Stimulated activated CD8-positive, alpha-beta memory T cell treated with anti-CD3 and anti-CD28 coated beads, Interleukin-4, amount 100 ng/mL, for 1 hour (primary cell): Measurements from ENCODE around the gene MINDY1.

Experiments
- DNase-seq, 2 donors: peaks; one replicate each; pipeline ENCODE4 v3.0.0-alpha.2; 2020; ENCODE audit warnings: low read depth in 2 of 2, low spot score in 1 of 2

Gene MINDY1

GRCh38 chr1:151011154-151011850 is 4.6 kb upstream of the MINDY1 start:
- DNase-seq, result no peak

- DNase-seq, result no peak
Measured at GRCh38 chr1:151010346-151010726, 3.6 kb upstream of the MINDY1 start.

GRCh38 chr1:151009674-151010345 is 3.1 kb upstream of the MINDY1 start:
- DNase-seq, result no peak

GRCh38 chr1:151009206-151009587 is 2.5 kb upstream of the MINDY1 start:
- DNase-seq, result no peak

GRCh38 chr1:151008244-151009205 is 1.8 kb upstream of the MINDY1 start, which contains the start of gene PRUNE1:
Gene PRUNE1 (plus strand): TSS chr1:151008449. CDS start chr1:151008633, 184 bp downstream.
- DNase-seq, result peak; percentile 92 to 95

GRCh38 chr1:151007853-151008243 is 1.1 kb upstream of the MINDY1 start:
- DNase-seq, result no peak

- no peak for DNase-seq
Measured at GRCh38 chr1:151005729-151006319, 878 bp downstream of the MINDY1 start.

- DNase-seq, result no peak
Measured at GRCh38 chr1:151003180-151003579, 3.5 kb downstream of the MINDY1 start.

- no peak for DNase-seq
Measured at GRCh38 chr1:151002611-151003010, 4.1 kb downstream of the MINDY1 start.

- DNase-seq, result no peak
Measured at GRCh38 chr1:151002051-151002450, 4.7 kb downstream of the MINDY1 start.

GRCh38 chr1:151001602-151002001 is 5.1 kb downstream of the MINDY1 start:
- no peak for DNase-seq

- DNase-seq, result no peak
Measured at GRCh38 chr1:151000408-151000807, 6.3 kb downstream of the MINDY1 start.

GRCh38 chr1:150999926-151000325 is 6.8 kb downstream of the MINDY1 start:
- DNase-seq, result no peak

- no peak for DNase-seq
Measured at GRCh38 chr1:150999051-150999674, 7.5 kb downstream of the MINDY1 start.

GRCh38 chr1:150997949-150998348 is 8.8 kb downstream of the MINDY1 start:
- no peak for DNase-seq

- no peak for DNase-seq
Measured at GRCh38 chr1:150997126-150997872, 9.4 kb downstream of the MINDY1 start.

GRCh38 chr1:150995896-150996295 is 10.8 kb downstream of the MINDY1 start:
- no peak for DNase-seq

- no peak for DNase-seq
Measured at GRCh38 chr1:150995460-150995859, 11.2 kb downstream of the MINDY1 start.

GRCh38 chr1:150994248-150994647 is 12.5 kb downstream of the MINDY1 start:
- DNase-seq, result no peak

GRCh38 chr1:150992626-150993025 is 14.1 kb downstream of the MINDY1 start:
- DNase-seq, result no peak
